Measurements from ENCODE around the gene RSPRY1.

The RSPRY1 gene

DNA sequence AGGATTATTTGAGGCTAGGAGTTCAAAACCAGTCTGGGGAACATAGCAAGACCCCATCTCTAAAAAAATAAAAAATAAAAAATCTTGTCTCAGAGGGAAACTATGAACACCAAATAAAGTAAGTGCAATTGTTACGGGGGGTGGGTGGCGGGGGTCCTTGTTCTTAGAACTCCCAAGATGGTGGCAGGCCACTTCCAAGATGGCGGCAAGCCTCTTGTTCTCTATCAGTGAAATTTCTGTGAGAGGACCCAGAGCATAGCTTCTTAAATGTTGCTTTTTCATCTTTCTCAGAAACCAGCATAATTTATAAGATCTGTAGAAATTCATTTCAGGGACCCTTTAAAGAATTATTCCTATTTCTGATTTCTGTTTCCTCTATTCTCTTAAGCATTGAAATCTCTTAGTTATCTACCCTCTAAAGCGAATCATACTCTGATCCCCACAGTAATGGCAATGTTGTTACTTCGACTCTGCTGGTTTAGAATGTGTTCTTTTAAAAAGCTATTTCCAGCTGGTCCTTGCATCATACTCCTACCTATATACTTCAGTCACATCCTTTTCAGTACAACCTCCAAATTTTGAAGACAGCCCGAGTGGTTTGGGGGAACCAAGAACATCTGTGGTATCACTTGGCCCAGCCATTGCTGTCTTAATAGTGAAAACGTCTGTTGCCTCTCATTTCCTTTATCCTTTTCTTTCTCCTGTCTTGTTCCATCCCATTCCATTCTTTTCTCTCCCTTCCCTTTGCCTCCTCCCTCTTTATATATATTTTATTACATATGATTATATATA lies 16.2 kb downstream of the RSPRY1 start:
- Histone ChIP-seq H3K4me1 (ENCODE audit: control insufficient read depth, low read length) (no peaks in the 10 kb centered on the region), H3K27me3 (ENCODE audit: control insufficient read depth, low read length) (no peaks in the 10 kb centered on the region), H3K4me2 (ENCODE audit: low read length) (no peak overlapping the region), H4K20me1 (ENCODE audit: control insufficient read depth, insufficient read depth, low read depth, low read length) (no peaks in the 10 kb centered on the region), H3K27ac (ENCODE audit: low read depth, low read length) (no peak overlapping the region), H3K9me3 (ENCODE audit: control insufficient read depth, insufficient read depth, low read length) (no peaks in the 10 kb centered on the region), H3K79me2 (ENCODE audit: control insufficient read depth, low read length) (peaks cover 5% of the 10 kb centered on the region; the same call in 1 of the 2 replicates), H3K36me3 (ENCODE audit: control insufficient read depth, low read length) (peaks cover 23% of the 10 kb centered on the region), H3K9me2 (replicated peaks; ENCODE audit: control insufficient read depth, low read length) (no peaks in the 10 kb centered on the region), H3F3A (ENCODE audit: control insufficient read depth, insufficient read depth) (no peaks in the 10 kb centered on the region), H3K4me3 (ENCODE audit: low read length) (no peak overlapping the region)
- TF ChIP-seq EZH2phosphoT487 (IDR thresholded peaks at IDR 0.05; ENCODE audit: borderline replicate concordance, low read length) = no peak
- TF ChIP-seq, protein P1, sequence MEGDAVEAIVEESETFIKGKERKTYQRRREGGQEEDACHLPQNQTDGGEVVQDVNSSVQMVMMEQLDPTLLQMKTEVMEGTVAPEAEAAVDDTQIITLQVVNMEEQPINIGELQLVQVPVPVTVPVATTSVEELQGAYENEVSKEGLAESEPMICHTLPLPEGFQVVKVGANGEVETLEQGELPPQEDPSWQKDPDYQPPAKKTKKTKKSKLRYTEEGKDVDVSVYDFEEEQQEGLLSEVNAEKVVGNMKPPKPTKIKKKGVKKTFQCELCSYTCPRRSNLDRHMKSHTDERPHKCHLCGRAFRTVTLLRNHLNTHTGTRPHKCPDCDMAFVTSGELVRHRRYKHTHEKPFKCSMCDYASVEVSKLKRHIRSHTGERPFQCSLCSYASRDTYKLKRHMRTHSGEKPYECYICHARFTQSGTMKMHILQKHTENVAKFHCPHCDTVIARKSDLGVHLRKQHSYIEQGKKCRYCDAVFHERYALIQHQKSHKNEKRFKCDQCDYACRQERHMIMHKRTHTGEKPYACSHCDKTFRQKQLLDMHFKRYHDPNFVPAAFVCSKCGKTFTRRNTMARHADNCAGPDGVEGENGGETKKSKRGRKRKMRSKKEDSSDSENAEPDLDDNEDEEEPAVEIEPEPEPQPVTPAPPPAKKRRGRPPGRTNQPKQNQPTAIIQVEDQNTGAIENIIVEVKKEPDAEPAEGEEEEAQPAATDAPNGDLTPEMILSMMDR (IDR thresholded peaks at IDR 0.05; ENCODE audit: low read depth, low read length, poor library complexity, severe bottlenecking) = no peak

DNA sequence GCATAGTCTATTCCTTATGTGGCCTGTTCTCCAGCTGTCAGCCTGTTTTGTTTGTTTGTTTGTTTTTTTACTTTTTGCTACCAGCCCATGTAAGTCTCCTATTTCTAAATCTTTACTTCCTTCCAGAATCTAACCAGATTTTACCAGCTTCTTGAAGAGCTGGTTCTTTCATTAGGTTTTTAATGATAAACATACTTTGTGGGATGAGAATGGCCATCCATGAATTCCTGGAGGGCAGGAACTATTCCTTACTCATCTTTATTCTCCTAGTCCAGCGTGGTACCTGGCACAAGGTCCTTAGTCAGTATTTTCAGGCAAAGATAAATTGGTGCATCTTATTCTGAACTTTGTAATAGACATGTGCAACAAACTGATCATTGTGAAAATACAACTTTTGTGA lies 17.3 kb downstream of the RSPRY1 start:
- H3K36me3 ChIP-seq (ENCODE audit: control insufficient read depth, low read length) = peaks cover 29% of the 10 kb centered on the region
- H4K20me1 ChIP-seq (ENCODE audit: control insufficient read depth, insufficient read depth, low read depth, low read length) = no peaks in the 10 kb centered on the region
- no peaks in the 10 kb centered on the region for H3K9me3 ChIP-seq (ENCODE audit: control insufficient read depth, insufficient read depth, low read length)
- no peak overlapping the region for H3K4me3 ChIP-seq (ENCODE audit: low read length)
- TF ChIP-seq, protein P1 (IDR thresholded peaks at IDR 0.05; ENCODE audit: low read depth, low read length, poor library complexity, severe bottlenecking) = no peak
- no peak for TF ChIP-seq EZH2phosphoT487 (IDR thresholded peaks at IDR 0.05; ENCODE audit: borderline replicate concordance, low read length)
- no peaks in the 10 kb centered on the region for H3K27me3 ChIP-seq (ENCODE audit: control insufficient read depth, low read length)
- peaks cover 5% of the 10 kb centered on the region; the same call in 1 of the 2 replicates for H3K79me2 ChIP-seq (ENCODE audit: control insufficient read depth, low read length)
- no peaks in the 10 kb centered on the region for H3K9me2 ChIP-seq (replicated peaks; ENCODE audit: control insufficient read depth, low read length)
- no peak overlapping the region for H3K4me2 ChIP-seq (ENCODE audit: low read length)
- H3K4me1 ChIP-seq (ENCODE audit: control insufficient read depth, low read length) = no peaks in the 10 kb centered on the region
- H3F3A ChIP-seq (ENCODE audit: control insufficient read depth, insufficient read depth) = no peaks in the 10 kb centered on the region
- no peak overlapping the region for H3K27ac ChIP-seq (ENCODE audit: low read depth, low read length)

GRCh38 chr16:57204675-57205074 lies 18.5 kb downstream of the RSPRY1 start:
- H3K36me3 ChIP-seq (ENCODE audit: control insufficient read depth, low read length) = peaks cover 37% of the 10 kb centered on the region

More at GRCh38 chr16:57204675-57205074, 18.5 kb downstream of the RSPRY1 start:
- Histone ChIP-seq H3K27me3 (ENCODE audit: control insufficient read depth, low read length) (no peaks in the 10 kb centered on the region), H3K79me2 (ENCODE audit: control insufficient read depth, low read length) (no peaks in the 10 kb centered on the region), H3K4me3 (ENCODE audit: low read length) (no peak overlapping the region), H3K4me1 (ENCODE audit: control insufficient read depth, low read length) (no peaks in the 10 kb centered on the region), H3F3A (ENCODE audit: control insufficient read depth, insufficient read depth) (no peaks in the 10 kb centered on the region), H3K27ac (ENCODE audit: low read depth, low read length) (no peak overlapping the region), H3K9me3 (ENCODE audit: control insufficient read depth, insufficient read depth, low read length) (no peaks in the 10 kb centered on the region), H3K9me2 (replicated peaks; ENCODE audit: control insufficient read depth, low read length) (no peaks in the 10 kb centered on the region), H3K4me2 (ENCODE audit: low read length) (no peak overlapping the region), H4K20me1 (ENCODE audit: control insufficient read depth, insufficient read depth, low read depth, low read length) (no peaks in the 10 kb centered on the region)
- TF ChIP-seq, protein P1 (IDR thresholded peaks at IDR 0.05; ENCODE audit: low read depth, low read length, poor library complexity, severe bottlenecking) = no peak
- no peak for TF ChIP-seq EZH2phosphoT487 (IDR thresholded peaks at IDR 0.05; ENCODE audit: borderline replicate concordance, low read length)

All from DOHH2 (cell line).